Measurements from ENCODE around the gene ASIC3.
"Not testable (repeated sequence)": the region's sequence is repeated elsewhere in the genome, so short reads cannot be mapped to it uniquely, and the experiment has no call there.

The ASIC3 gene

DNA sequence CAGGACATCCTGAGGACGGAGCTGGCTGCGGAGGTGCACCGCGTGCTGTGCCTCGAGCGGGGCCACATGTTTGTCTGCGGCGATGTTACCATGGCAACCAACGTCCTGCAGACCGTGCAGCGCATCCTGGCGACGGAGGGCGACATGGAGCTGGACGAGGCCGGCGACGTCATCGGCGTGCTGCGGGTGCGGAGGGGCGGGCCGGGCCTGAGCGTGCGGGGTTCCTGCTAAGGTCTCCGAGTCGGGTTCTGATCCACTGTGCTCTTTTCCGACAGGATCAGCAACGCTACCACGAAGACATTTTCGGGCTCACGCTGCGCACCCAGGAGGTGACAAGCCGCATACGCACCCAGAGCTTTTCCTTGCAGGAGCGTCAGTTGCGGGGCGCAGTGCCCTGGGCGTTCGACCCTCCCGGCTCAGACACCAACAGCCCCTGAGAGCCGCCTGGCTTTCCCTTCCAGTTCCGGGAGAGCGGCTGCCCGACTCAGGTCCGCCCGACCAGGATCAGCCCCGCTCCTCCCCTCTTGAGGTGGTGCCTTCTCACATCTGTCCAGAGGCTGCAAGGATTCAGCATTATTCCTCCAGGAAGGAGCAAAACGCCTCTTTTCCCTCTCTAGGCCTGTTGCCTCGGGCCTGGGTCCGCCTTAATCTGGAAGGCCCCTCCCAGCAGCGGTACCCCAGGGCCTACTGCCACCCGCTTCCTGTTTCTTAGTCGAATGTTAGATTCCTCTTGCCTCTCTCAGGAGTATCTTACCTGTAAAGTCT lies 34.4 kb upstream of the ASIC3 start:
- DNase-seq (ENCODE audit: low spot score) (no peak), FAIRE-seq (no peak)

DNA sequence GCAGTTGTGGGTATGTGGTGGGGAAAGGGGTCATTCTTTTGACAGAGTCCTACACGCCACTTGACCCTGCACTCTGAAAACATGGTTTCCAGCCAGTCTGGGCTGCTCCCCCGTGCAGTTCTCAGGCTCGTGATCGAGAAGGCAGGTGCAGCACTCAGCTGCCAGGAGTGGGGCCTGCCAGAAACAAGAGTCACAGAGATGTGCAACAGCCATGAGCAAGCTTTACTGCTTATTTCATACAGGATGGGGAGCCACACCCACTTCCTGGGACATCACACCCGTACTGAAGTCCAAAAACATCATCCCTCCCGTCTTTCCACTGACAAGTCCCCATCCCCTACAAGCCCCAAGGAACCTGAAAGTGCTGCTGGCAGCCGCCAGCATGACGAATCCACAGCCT lies 33.4 kb upstream of the ASIC3 start:
- DNase-seq (ENCODE audit: low spot score) (no peak), FAIRE-seq (no peak)

DNA sequence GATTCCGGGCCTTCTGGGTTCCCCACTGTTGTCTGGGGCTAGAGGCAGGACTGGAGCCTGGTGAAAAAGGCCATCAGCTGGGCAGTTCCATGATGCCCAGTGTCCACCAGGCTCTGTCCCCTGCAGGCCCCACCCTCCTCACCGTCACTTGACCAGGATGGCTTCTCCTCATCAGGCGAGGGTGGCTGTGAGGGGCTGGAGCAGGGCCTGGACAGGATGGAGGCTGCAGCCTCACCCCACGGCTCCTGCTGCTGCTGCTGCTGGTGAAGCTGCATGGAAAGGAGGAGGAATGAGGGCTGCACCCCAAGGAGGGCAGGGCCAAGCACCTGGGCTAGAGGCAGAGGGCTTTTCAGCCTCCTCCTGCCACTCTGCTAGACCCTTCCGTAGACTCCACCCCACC lies 32.4 kb upstream of the ASIC3 start:
- FAIRE-seq: no peak
- no peak for DNase-seq (ENCODE audit: low spot score)

DNA sequence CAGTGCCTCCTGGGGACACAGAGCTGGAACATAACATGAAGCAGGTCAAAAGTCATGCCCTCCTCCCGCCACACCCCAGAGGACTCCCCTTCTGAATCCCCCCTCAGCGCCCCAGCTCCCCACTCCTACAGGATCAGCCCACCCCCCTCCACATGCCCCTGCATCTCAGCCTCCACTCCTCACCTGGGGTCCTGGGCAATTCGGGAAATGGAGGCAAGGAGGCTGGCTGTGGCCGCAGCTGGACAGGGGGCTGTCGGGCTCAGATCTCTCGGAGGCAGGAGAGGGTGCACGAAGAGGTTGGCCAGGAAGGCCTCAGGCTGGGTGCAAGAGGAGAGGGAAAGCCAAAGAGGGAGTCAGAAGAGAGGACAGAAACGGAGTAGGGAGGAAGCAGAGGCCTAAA lies 31.8 kb upstream of the ASIC3 start:
- DNase-seq (ENCODE audit: low spot score): no peak
- no peak for FAIRE-seq

DNA sequence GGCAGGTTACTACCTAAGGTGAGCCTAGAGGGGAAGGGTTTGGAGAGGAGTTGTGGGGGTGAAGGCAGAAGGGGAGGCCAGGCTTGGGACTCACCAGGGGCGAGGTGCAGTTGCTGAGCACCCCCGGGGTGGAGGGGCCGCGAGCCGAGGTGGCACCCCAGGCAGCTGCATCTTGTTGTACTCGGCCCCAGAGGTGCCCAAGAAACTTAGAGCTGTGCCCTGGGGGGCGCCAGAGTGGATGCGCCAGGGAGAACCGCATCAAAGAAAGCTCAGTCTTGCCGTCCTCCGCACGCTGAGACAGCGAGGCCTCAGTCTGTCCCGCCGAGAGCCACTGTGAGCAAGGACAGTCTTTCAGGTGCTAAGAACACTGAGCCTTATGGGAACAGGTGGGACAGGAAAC lies 31.4 kb upstream of the ASIC3 start:
- FAIRE-seq (no peak), DNase-seq (ENCODE audit: low spot score) (no peak)

DNA sequence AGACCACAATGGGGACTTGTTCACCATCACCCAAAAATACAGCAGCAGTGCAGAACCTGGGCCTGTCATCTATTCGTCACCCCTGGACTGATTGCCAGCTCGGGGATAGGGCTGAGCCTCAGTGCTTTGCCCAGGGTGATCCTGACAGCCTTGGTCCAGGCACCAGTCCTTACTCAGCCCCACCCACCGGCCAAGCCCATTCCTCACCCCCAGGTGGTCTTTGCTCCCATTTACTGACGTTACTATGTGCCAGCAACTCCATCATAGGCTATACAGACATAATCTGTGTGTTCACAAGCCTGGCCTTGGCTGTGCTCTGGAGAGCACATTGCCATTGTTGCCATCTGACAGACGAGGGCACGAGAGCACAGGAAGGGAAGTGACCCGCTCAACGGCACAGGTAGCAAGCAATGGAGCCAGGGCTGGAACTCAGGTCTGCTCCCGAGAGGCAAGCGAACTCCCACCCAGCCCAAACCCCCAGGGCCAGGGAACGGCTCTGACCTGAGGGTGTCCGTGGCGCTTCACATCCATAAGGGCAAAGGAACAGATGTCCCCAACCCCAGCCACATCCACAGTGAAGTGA lies 30.9 kb upstream of the ASIC3 start:
- DNase-seq (ENCODE audit: low spot score) (no peak), FAIRE-seq (no peak)

DNA sequence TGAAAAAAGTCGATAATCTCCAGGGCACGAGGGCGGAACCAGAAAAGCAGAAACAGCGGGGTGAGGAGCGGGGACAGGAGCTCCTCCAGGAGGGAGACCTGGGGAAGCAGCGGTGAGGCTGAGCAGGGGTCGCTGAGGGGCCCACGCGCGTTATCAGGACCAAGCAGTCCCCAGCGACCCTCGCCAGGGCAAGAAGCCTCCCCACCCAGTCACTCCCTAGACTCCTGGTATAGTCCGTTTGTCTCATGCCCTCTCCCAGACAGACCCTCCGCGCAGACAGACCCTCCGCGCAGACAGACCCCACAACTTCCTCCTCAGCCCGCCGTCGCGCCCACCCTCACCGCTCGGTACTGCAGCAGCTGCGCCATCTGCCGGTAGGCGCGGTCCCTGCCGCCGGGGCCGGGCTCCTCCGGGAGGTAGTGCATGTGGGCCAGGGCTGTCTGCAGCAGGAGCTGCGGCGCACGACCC lies 30.3 kb upstream of the ASIC3 start:
- DNase-seq (ENCODE audit: low spot score): peak; percentile 47
- FAIRE-seq: no peak

DNA sequence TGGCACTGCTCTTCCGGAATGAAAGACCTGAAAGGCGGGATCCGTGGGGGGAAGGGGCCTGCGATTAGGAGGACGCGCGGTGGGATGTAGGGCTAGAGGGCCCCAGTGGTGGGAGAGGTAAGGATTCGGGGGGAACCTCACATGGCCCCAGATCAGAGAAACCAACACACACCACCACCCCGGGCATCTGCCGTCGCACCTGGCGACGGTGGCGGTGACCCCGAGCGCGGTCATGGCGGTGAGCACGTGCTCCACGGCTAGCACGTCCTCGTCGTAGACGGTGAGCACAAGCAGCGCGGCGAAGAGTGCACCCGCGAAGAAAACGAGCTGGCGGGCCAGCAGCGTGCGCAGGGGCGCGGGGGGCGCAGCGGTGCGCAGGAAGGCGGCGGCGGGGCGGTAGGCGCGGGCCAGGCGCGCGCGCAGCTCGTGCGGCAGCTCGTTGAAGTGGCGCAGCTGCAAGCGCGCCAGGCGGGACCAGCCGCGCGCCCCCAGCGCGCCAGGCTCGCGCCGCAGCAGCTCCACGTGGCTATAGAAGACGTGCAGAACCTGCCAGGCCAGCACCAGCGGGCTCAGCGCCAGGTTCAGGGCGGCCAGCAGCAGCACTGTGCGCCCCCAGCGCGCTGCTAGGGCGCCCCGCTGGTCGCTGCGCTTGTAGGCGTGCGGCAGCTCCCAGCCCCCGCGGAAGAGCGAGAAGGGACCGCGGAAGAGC lies 29.8 kb upstream of the ASIC3 start:
- DNase-seq (ENCODE audit: low spot score) (no peak), FAIRE-seq (no peak)

DNA sequence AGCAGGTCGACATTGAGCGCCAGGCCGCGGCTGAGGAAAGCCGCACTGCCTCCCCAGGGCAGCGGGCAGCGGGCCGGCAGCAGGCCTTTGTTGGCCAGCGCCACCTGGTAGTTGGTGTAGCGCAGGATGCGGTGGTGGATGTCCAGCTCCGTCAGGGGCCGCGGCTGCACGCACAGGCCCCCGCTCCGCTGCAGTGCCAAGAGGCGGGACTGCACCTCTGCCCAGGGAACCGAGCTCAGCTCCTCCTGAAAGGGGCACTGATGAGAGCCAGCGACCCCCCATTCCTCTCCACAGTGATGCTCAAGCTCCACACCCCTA lies 29.2 kb upstream of the ASIC3 start:
- DNase-seq (ENCODE audit: low spot score) (no peak), FAIRE-seq (no peak)

DNA sequence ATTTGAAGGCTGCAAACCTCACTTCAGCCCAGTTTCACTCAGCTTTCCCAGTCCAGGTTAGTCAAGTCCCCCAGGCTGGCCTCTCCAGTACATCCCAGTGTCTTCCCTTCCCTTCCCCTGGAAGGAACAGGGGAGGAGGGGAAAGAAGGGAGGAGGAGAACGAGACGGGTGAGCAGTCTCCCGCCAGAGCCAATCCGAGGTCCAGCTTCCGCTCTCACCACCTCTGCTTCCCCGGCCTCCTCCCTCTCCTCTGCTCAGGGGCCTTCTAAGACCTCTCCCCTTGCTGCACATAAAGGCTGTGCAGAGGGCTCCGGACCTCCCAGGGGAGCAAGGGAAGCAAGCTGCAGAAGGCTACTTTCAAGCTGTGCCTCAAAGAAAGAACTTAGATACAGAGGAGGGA lies 28.1 kb upstream of the ASIC3 start:
- DNase-seq (ENCODE audit: low spot score): no peak
- FAIRE-seq: no peak

DNA sequence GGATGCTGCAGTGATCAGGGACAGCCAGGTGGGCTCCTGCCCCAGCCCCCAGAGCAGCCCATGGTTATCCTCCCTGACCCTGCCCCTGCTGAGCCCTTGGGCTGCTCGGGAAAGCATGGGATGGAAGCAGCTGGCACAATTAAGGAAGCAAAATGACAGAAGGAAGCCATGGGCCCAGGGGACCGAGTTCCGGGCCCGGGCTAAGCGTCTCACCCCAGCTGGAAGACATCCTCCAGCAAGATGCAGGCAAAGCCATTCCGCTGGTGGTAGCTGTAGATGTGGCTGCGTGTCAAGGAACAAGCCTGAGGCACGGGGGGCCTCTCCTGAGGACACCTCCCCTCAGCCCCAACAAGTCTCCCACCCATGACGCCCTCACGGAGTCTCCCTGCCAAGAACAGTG lies 25.1 kb upstream of the ASIC3 start:
- DNase-seq (ENCODE audit: low spot score): no peak

DNA sequence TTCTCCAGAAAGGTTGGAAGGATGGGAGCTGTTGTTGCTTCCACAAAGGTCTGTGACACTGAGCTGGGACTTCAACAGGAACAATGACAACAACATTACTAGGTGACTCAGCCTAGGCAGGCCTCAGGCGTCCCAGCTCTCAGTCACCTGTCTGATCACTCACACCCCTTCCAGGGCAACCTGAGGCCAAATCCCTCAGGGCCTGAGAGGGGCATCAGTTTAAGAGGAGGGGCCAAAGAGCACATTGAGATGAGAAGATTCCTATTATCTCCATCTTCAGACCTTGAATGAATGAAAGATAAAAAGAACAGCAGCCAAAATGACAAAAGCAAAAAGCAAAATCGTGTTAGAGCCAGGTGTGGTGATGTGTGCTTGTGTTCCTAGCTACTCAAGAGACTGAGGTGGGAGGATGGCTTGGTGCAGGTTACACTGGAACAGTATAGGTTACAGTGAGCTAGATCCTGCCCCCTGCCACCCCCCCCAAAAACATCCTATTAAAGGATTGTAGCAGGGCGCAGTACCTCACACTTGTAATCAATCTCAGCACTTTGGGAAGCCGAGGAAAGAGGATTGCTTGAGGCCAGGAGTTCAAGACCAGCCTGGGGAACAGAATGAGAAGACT lies 23.8 kb upstream of the ASIC3 start, which contains the start of gene ATG9B:
Gene ATG9B (minus strand): TSS at position 60 of the 622 bp plus-strand sequence. CDS start 71 bp downstream, outside the sequence.
- DNase-seq (ENCODE audit: low spot score): no peak
- FAIRE-seq: no peak

More for the DNA sequence above, 25.1 kb upstream of the ASIC3 start:
- FAIRE-seq: no peak

DNA sequence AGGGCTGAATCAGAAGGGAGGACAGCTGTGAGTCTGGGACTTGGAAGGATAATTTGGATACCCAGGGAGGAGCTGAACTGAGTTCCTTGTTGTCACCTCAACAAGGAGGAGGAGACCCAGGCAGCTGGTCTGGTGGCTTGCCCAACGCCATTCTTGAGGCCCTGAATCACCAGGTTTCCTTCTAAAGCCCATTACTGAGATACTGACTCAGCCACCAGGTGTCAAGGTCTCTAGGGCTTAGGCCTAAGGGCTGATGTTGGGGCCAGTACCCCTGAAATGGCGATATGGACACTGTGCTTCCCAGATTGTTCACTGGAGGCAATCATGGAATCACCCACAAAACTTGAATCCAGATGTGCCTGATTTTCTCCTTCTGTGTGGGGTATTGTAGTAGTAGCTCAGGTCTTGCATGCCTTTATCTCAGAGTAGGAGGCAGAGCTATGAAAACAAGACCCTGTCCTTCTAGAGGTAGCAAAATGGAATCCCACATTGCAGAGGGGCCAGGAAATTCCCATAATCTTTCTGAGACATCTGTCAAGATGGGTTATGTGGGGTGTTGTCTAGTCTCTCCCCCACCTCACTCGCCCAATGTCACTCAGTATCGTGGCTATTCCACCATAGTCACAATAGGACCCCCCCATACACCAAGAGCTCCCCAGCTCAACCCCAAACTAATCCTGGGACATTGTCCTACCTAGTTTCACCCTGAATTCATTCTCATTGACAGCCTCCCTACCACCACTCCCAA lies 22.2 kb upstream of the ASIC3 start:
- FAIRE-seq: no peak
- no peak for DNase-seq (ENCODE audit: low spot score)

DNA sequence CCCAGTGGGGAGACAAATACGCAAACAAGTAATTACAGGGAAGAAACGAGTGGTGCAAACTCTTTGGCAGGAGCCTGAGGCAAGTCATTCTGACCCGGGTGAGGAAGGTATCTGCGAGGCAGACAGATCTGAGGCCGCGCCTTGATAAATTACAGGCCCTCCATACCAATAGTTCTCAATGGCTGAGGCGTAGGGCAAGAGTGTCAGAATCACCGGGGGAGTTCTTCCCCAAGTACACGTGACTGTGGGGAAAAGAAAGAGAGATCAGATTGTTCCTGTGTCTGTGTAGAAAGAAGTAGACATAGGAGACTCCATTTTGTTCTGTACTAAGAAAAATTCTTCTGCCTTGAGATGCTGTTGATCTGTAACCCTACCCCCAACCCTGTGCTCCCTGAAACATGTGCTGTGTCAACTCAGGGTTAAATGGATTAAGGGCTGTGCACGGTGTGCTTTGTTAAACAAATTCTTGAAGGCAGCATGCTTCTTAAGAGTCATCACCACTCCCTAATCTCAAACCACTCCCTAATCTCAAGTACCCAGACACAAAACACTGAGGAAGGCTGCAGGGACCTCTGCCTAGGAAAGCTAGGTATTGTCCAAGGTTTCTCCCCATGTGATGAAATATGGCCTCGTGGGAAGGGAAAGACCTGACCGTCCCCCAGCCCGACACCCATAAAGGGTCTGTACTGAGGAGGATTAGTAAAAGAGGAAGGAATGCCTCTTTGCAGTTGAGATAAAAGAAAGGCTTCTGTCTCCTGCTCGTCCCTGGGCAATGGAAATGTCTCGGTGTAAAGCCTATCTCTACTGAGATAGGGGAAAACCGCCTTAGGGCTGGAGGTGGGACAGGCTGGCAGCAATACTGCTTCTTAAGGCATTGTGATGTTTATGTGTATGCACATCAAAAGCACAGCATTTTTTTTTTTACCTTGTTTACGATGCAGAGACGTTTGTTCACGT lies 21.3 kb upstream of the ASIC3 start:
- FAIRE-seq: not testable (repeated sequence)

DNA sequence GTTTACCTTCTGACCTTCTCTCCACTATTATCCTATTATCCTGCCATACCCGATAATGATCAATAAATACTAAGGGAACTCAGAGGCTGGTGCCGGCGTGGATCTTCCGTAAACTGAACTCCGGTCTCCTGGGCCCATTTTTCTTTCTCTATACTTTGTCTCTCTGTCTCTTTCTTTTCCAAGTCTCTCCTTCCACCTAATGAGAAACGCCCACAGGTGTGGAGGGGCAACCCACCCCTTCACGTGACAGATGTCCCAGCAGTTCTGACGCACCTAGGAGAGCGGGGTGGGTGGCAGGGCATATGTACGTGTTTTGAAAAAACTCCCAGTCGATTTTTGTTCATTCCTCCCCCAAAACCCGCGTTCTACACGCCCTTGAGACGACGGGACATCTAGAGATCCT lies 20.6 kb upstream of the ASIC3 start:
- not testable (repeated sequence) for FAIRE-seq; DNase-seq (ENCODE audit: low spot score)

More for the DNA sequence above, 21.3 kb upstream of the ASIC3 start:
- not testable (repeated sequence) for DNase-seq (ENCODE audit: low spot score)

DNA sequence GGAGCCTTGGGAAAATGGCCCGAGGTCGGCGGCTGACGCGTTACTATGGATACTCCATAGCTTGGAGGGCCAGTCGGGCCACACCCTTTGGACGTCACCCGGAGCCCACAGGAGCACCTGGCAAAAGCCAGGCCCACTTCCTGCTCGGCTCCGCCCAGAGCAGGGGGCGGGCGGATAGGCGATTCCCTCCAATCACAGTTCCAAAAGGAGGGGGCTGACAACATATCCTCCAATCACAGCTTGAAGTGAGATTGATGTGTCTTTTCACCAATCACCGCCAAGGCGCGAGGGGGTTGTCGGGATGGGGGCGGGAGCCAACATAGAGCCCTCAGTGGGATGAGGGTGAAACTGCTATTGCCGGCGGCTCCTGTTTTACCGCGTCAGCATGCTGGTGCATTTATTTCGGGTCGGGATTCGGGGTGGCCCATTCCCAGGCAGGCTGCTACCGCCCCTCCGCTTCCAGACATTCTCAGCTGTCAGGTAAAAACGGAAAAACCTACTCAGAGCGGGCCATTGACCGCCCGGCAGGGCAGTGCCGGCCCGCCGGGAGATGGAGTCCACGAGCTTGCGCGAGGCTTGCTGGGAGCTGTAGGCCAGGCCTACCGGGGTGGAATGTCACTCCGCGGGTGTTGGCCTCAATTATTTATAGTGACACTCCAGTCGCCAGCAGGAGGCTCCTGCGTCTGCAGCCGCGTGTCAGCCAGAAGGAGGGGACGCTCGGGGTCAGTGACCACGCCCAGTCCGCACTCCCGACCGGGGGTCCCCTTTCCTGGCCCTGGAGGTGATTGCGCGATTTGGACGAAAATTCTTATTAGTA lies 20.0 kb upstream of the ASIC3 start, which contains the start of gene ABCB8:
Gene ABCB8 (plus strand): TSS at position 320 of the 817 bp plus-strand sequence. CDS start 66 bp downstream, at position 386.
- no peak for FAIRE-seq
- DNase-seq (ENCODE audit: low spot score): peak; percentile 88

DNA sequence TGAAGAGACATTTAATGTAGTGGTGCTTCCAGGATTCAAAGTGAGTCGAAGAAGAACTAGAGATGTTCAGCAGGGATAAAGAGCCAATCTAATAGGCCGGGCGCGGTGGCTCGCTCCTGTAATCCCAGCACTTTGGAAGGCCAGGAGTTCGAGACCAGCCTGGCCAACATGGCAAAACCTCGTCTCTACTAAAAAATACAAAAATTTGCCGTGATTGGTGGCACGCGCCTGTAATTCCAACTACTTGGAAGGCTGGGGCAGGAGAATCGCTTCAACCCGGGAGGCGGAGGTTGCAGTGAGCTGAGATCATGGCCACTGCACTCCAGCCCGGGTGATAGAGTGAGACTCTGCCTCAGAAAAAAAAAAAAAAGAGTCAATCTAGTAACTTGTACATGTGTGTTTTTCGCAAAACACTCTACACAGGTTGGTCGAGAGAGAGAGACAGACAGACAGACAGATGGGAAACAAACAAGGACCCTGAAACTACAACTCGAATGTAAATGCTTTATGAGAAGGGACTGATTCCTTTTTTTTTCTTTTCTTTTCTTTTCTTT lies 19.3 kb upstream of the ASIC3 start:
- DNase-seq (ENCODE audit: low spot score) (no peak), FAIRE-seq (no peak)

DNA sequence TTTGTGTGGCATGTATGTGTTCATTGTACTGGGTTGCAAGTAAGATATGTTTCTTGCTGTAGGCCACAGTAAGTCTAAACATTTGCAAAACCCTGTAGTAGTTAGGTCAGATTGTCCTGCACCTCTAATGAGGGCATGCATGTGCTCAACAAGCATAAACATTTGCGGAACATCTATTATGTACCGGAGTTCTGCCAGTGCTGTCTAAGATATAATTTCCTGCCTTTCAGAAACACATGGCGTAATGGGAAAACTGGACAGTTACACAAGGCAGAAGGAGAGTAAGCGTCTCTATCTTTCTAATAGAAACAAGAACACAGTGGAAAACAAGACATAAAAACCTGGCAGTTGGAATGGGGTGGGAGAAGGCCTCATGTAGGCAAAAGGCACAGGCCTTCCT lies 17.3 kb upstream of the ASIC3 start:
- FAIRE-seq (no peak), DNase-seq (ENCODE audit: low spot score) (no peak)
